Activated CD4-positive, alpha-beta T cell treated with anti-CD3 and anti-CD28 coated beads, Interleukin-2, amount 50 U/mL, for 24 hours (primary cell): ENCODE results near the gene WASL.

Source experiments
- DNase-seq, 2 donors: peaks; one replicate each; pipeline ENCODE4 v3.0.0-alpha.2; 2020; ENCODE audit warnings: low read depth in 1 of 2, low spot score in 1 of 2

Gene WASL

DNA sequence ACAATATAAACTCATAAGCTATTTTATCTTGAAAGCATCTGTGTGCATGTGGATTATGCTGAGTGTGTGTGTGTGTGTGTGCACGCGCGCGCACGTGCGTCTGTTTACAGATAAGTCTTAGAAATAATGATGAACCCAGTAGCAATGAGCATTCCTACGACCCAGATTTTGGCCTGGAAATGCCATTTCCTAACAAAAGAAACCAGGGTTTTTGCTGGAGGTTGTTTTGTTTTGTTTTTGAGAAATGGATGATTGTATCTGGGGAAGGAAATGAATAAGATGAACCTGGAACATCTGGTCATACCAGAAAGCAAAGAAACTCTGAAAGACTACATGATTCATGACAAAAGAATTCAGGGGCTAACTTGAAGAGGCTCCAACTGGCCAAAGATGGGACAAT, 115.2 kb downstream of the WASL start:
- DNase-seq = no peak

DNA sequence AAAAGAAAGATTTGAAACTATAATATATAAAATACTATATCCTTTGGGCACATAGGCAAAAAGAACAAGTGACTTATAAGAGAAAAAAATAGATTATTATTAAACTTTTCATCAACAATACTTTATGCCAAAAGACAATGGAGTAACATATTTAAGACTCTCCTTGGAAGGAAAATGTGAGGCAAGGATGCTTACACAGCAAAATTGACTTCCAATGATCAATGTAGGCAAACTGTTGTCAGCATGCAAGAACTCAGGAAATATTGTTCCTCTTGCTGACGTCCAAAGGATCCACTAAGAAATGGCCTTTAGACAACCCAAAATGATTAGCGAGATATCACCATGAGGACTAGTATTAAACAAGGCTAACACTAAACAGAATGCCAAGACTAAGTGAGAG, 116.0 kb downstream of the WASL start:
- DNase-seq = no peak
